ENCODE results near the gene FYB2.

DNA sequence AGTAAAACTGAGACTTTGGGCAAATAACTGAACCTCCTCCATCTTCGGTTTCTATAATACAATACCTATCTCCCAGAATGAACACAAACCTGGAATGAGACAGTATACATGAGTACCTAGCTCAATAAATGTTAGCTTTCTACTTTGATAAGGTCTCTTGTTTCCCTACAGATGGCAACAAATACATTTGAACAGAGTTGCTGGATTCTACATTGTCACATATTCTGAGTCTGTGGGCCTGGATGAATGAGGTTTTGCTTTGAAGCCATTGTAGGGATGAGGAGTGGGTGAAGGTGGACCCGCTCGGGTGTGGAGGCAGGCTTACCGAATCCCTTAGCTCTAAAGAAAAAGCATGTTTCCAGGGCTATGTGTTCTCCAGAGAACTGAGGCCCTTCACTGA is 13.9 kb upstream of the FYB2 start:
- no peak for TF ChIP-seq POLR2A (IDR thresholded peaks at IDR 0.05)
- TF ChIP-seq, protein P1, sequence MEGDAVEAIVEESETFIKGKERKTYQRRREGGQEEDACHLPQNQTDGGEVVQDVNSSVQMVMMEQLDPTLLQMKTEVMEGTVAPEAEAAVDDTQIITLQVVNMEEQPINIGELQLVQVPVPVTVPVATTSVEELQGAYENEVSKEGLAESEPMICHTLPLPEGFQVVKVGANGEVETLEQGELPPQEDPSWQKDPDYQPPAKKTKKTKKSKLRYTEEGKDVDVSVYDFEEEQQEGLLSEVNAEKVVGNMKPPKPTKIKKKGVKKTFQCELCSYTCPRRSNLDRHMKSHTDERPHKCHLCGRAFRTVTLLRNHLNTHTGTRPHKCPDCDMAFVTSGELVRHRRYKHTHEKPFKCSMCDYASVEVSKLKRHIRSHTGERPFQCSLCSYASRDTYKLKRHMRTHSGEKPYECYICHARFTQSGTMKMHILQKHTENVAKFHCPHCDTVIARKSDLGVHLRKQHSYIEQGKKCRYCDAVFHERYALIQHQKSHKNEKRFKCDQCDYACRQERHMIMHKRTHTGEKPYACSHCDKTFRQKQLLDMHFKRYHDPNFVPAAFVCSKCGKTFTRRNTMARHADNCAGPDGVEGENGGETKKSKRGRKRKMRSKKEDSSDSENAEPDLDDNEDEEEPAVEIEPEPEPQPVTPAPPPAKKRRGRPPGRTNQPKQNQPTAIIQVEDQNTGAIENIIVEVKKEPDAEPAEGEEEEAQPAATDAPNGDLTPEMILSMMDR (IDR thresholded peaks at IDR 0.05), result peak in 1 of 4 donors; percentile 6
